ENCODE results near the gene PRKCQ. TPM values are rescaled to one million over a fixed set of nuclear protein-coding genes. Genes with fewer than 3 reads are reported as not detected.
A peak's percentile ranks its signal among the peaks of the same experiment; 100 is the strongest.

Gene PRKCQ
- total and polyA plus RNA-seq, 2 of the 13 experiments (the other 11 are each of a cell fraction or from before 2014, with no cell fraction given) = 0.13 to 0.35 TPM

GRCh38 chr10:6542999-6543430 is 37.1 kb downstream of the PRKCQ start:
- intact Hi-C loops (cut with micrococcal nuclease; ENCODE audit: unreplicated experiment) = no loop called here
- 4% methylated on average over 9 of the region's 9 CpGs for WGBS (ENCODE audit: low lambda C conversion rate)
- DNase-seq (ENCODE audit: low spot score) = peak; percentile 2
- Histone ChIP-seq H3K9ac (ENCODE audit: insufficient read depth, low read depth, low read length) (no peak overlapping the region), H4K20me1 (ENCODE audit: insufficient read depth, low read length) (no peaks in the 10 kb centered on the region), H3K27ac (ENCODE audit: extremely low read length, insufficient read depth, low read length) (no peak overlapping the region), H3K4me3 (replicated peaks in 1 of 3; ENCODE audit: insufficient read depth in 1 of 3, low read depth in 2 of 3, low read length in 3 of 3) (peak overlapping the region in 1 of 3 experiments; percentile 17; a peak in 1 of 6 replicates), H3K79me2 (ENCODE audit: insufficient read depth, low read length) (no peaks in the 10 kb centered on the region), H3K9me3 (ENCODE audit: low read length) (no peaks in the 10 kb centered on the region), H3K27me3 (ENCODE audit: control insufficient read depth in 1 of 2, insufficient read depth in 2 of 2, low read length in 2 of 2) (peaks cover 0 to 7% of the 10 kb centered on the region in 2 experiments; a peak in 2 of 5 replicates), H3K4me1 (ENCODE audit: insufficient read depth, low read length) (peaks cover 10% of the 10 kb centered on the region), H3K4me2 (ENCODE audit: low read depth, low read length) (peak overlapping the region; percentile 56), H2AFZ (ENCODE audit: low read length) (no peak overlapping the region), H3K36me3 (replicated peaks in 1 of 2; ENCODE audit: control insufficient read depth in 1 of 2, insufficient read depth in 2 of 2, low read length in 2 of 2) (no peaks in the 10 kb centered on the region)
- TF ChIP-seq, protein P1, sequence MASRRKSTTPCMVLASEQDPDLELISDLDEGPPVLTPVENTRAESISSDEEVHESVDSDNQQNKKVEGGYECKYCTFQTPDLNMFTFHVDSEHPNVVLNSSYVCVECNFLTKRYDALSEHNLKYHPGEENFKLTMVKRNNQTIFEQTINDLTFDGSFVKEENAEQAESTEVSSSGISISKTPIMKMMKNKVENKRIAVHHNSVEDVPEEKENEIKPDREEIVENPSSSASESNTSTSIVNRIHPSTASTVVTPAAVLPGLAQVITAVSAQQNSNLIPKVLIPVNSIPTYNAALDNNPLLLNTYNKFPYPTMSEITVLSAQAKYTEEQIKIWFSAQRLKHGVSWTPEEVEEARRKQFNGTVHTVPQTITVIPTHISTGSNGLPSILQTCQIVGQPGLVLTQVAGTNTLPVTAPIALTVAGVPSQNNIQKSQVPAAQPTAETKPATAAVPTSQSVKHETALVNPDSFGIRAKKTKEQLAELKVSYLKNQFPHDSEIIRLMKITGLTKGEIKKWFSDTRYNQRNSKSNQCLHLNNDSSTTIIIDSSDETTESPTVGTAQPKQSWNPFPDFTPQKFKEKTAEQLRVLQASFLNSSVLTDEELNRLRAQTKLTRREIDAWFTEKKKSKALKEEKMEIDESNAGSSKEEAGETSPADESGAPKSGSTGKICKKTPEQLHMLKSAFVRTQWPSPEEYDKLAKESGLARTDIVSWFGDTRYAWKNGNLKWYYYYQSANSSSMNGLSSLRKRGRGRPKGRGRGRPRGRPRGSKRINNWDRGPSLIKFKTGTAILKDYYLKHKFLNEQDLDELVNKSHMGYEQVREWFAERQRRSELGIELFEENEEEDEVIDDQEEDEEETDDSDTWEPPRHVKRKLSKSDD (CRISPR knock-in tag; IDR thresholded peaks at IDR 0.05; ENCODE audit: low read depth) = no peak
- TF ChIP-seq, protein P2, sequence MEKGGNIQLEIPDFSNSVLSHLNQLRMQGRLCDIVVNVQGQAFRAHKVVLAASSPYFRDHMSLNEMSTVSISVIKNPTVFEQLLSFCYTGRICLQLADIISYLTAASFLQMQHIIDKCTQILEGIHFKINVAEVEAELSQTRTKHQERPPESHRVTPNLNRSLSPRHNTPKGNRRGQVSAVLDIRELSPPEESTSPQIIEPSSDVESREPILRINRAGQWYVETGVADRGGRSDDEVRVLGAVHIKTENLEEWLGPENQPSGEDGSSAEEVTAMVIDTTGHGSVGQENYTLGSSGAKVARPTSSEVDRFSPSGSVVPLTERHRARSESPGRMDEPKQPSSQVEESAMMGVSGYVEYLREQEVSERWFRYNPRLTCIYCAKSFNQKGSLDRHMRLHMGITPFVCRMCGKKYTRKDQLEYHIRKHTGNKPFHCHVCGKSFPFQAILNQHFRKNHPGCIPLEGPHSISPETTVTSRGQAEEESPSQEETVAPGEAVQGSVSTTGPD (CRISPR knock-in tag; IDR thresholded peaks at IDR 0.05) = no peak
- TF ChIP-seq, protein P3, sequence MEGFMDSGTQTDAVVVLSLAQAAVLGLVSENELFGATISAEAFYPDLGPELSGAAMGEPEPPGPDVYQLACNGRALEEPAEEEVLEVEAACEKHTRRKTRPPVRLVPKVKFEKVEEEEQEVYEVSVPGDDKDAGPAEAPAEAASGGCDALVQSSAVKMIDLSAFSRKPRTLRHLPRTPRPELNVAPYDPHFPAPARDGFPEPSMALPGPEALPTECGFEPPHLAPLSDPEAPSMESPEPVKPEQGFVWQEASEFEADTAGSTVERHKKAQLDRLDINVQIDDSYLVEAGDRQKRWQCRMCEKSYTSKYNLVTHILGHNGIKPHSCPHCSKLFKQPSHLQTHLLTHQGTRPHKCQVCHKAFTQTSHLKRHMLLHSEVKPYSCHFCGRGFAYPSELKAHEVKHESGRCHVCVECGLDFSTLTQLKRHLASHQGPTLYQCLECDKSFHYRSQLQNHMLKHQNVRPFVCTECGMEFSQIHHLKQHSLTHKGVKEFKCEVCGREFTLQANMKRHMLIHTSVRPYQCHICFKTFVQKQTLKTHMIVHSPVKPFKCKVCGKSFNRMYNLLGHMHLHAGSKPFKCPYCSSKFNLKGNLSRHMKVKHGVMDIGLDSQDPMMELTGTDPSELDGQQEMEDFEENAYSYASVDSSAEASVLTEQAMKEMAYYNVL (CRISPR knock-in tag; IDR thresholded peaks at IDR 0.05; ENCODE audit: borderline replicate concordance) = peak; percentile 36; the same call in 1 of the 2 replicates
- TF ChIP-seq FOXA1 (IDR thresholded peaks at IDR 0.05) (no peak), FOXA1 (CRISPR knock-in tag; IDR thresholded peaks at IDR 0.05) (peak; percentile 60), FOXA3 (CRISPR knock-in tag; IDR thresholded peaks at IDR 0.05) (peak; percentile 55)
- in situ Hi-C loops (cut with HindIII; ENCODE audit: extremely low pct_ligation_motif_present, low pct_unique_long_range_greater_than_20kb) = no loop called here
- FAIRE-seq = no peak
- ATAC-seq = peak; percentile 72
- ChIA-PET CTCF (ENCODE audit: low intra/inter-chr PET ratio, low total read pairs) (no interaction called here), POLR2A (no interaction called here)
- no TSS peak for BruUV-seq (replicated peaks)

Measured in HepG2 (cell line).